ENCODE measurements around the gene STAT3.

The STAT3 gene

DNA sequence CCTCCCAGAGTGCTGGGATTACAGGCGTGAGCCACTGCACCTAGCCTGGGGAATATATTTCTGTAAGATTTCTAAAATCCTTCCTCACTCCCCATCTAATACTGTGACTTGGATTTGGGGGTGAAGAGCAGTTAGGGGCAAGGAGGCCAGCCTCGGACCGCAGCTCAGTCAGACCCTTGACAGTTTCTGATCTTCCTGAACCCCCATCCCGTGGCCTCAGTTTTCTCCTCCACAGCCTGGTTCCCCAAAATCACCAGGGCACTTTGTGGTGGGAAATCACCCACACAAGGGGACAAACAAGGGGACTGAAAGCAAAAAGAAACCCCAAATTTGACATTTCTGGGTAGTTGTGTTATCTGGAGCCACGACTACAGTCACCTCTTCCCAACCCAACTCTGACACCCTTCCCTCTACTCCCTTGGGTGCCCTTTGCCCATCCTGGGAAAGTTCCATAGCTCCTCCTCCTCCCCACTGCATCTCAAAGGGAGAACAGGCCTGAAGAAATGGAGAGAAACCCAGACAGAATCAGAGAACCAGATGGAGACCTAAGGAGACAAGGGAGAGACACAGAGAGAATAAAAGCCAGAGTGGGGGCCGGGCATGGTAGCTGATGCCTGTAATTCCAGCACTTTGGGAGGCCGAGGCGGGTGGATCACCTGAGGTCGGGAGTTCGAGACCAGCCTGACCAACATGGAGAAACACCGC, 102.7 kb downstream of the STAT3 start:
- FAIRE-seq: peak; percentile 31
- no peak for DNase-seq (ENCODE audit: insufficient read length, low spot score)

DNA sequence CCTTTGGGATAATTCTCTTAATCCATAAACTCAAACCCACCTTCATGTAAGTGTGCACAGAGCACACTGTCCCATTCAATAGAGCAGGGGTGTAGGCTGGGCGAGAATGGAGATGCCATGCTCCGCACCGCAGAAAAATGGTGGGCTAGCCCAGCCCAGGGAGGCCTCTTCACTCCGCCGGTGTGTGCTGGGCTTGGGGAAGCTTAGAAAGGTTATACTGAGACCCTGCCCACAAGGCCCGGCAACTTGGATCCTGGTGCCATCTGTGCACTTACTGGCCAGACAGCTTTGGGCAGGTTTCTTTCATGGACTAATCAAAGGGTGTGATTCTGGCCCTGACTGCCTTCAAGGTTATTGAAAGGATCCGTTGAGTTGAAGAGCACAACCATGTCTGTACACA, 103.7 kb downstream of the STAT3 start:
- no peak for DNase-seq (ENCODE audit: insufficient read length, low spot score)

DNA sequence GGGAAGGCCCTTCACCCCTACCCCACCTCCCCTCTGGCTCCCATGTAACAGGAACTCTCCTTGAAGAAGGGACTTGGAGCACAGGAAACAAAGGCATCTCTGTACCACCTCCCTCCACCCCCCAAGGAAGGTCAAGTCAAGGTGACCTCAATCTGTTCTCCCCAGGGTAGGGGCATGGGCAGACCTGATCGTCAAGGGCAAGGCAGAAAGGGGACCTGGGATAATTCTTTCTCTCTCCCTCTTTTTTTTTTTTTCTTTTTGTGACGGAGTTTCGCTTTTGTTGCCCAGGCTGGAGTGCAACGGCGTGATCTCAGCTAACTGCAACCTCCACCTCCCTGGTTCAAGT, 104.2 kb downstream of the STAT3 start:
- FAIRE-seq (no peak), DNase-seq (ENCODE audit: insufficient read length, low spot score) (no peak)

More for the DNA sequence above, 103.7 kb downstream of the STAT3 start:
- no peak for FAIRE-seq

DNA sequence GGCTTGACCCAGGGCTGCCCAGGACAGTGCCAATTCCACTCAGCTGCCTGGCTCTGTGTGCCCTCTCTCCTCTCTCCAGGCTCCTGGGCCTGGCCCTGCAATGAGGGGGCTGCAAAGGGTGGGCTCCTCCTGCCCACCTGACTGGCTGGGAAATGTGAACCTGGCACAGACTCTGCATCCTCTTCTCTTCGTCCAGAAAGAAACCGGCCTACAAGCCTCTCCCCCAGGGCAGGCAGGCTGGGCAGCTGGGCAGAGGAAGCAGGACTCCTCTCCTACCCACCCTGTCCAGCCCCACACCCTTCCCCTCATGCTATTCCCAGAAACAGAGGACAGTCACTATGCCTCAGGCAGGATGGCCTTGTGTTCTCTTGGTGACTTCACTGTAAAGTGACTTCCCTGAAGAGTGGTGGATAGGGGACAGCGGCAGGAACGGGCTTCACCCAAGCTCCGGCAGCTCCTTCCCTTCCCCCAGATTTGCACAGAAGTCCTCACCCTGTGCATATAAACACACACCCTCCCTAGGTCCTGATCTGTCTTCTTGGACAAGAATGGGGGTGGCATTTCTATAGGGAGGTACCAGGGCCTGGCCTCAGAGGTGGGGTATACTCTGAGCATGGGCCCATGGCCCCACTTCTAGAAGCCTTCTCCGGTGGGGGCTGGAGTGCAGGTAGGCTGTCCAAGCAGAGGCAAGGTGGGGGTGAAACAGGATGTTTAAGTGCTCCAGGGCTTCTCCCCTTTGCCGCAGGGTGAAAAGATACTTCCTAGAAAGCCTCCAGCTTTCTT, 104.8 kb downstream of the STAT3 start:
- FAIRE-seq (no peak), DNase-seq (ENCODE audit: insufficient read length, low spot score) (no peak)

DNA sequence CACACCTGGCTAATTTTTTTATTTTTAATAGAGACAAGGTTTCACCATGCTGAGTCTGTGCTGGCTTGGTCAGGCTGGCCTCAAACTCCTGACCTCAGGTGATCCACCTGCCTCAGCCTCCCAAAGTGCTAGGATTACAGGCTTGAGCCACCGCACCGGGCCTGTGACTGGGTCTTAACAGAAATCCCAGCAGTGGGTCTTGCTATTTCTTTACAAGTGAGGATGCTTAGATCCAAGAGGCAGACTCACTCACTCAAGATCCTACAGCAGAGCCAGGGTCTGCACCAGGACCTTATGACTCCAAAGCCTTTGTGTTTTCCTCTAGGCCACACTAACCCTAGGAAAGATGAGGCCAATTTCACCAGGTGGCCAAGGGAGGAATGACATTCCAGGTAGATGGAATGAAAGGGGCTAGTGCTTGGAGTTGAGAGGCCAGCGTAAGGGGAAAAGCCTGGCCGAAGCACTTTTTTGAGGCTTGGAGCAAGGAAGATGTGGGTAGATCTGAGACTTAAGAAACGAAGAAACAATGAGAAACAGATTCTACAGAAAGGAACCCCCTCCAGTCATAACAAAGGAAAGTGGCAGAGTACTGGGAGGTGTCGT, 105.7 kb downstream of the STAT3 start:
- DNase-seq (ENCODE audit: insufficient read length, low spot score): no peak
- FAIRE-seq: no peak

DNA sequence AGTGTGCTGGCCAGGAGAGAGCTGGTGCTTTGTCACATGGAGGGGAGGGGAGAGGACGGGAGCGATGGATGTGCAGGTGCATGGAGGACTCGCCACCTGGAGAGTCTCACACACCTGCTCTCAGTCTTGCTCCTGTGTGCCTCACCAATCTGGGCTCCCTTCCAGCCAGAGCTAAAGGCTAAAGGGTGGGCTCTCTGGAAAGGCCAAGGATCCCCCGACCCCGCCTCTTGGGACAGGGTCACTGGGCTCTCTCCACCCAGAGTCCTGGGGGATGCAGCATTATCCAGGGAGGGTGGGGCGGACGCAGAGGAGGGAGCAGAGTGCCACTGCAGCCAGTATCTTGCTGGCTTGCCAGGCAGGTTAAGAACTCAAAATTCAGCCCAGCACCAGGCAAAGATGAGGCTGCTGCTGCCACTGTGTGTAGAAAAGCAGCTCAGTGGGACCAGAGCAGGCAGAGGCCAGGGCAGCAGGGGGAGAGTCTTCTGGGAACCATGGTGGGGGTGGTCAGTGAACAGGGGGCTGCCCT, 106.6 kb downstream of the STAT3 start:
- FAIRE-seq (no peak), DNase-seq (ENCODE audit: insufficient read length, low spot score) (no peak)

DNA sequence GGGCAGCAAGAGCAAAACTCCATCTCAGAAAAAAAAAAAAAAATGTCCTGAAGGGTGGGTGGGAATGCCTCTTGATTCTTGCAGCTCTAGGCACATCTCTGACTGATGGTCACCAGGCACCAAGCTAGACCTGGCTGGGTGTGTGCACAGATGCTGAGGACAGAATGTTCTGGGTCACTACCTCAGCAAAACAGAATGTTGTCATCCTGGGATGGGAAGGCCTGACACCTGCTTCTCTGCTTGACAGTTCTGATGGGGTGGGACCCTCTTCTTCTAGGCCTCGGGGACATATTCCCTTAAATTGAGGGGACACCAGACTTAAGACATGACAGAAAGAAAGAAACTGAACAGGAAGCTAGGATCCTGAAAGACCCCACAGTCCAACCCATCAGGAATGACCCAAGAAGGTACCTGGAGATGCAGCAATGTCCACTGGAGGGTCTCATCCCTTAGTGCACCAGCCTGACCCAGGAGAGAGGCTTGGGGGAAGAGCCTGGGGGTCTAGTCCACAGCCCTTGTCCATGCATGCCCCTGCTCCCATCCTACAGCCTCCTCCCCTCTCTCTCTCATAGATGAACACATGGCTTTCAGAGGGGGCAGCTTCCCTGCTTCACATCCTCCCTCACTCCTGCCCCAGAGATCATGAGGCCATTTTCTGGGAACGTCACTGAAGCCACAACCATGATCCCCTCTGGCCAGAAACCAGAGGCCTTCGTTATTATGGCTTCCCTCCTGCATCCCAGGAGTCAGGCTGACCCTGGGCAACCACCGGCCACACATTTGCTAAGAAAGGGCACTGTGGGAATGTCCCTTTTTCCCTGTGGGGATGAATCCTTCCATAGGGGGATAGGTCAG, 108.2 kb downstream of the STAT3 start:
- no peak for FAIRE-seq
- no peak for DNase-seq (ENCODE audit: insufficient read length, low spot score)

DNA sequence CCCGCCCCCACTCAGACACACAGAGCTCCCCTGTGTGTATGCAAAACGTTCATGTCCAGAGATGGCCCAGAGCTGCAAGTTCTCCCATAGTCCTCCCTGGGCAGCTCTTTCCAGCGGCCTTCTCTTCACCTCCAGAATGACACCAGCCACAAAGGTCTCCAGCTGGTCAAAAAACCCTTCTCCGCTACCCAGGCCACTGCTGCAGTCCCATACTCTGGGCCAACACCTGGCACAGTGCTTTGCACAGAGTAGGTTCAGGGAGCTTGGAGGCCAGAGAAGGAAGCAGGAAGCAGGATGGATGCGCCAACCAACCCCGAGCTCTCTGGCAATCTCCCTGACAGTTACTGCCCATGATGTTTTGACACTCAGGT, 110.9 kb downstream of the STAT3 start:
- no peak for DNase-seq (ENCODE audit: insufficient read length, low spot score)

DNA sequence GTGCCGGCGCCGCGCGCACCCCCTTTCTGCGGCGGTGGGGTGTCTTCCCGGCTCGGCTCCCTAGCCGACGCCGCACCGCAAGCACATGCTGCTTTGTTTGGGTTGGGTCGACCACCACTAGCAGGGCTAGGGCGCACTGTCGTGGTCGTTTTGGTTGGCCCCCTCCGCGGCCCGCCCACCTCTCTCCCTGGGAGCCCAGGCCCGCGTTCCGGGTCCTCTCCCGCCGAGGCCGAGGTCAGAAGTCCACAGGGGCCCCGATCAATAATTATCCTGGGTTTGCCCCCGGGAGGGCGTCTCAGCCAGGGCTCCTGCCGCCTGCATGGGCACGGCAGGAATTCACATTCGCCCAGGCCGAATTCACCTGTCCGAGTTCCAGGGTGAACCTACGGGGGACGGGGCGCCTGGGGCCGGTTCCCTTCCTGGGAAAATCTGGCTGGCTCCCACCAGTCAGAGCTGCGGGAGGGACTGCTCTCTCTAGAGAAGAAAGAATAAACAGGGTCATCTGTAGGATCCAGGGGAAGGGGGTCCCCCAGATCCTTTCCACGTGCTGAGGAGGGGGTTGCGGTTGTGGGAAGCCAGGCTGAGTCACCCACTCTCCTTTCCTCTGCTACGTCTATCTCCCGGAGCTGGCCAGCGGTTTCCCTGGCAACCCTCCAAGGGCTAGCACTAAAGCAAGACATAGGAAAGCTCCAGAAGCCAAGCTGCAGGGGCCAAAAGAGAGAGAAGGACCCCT, 111.5 kb downstream of the STAT3 start:
- DNase-seq (ENCODE audit: insufficient read length, low spot score) (no peak), FAIRE-seq (no peak)

More for the DNA sequence above, 110.9 kb downstream of the STAT3 start:
- no peak for FAIRE-seq

DNA sequence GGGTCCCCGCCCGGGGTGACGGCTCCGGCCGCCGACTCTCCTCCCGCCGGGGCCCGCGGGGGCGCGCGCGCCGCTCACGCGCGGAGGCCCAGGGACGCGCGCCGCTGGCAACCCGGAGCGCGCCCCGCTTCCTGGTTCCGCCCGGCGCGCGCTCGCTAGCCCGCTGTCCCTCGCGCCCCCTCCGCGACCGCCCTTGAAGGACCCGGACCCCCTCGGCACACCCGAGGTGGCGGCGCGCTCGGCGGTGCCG, 112.0 kb downstream of the STAT3 start, which contains the start of gene STAT5B:
Gene STAT5B, minus strand, starts transcription at position 33 of the 250 bp plus-strand sequence. CDS start 44,264 bp downstream, outside the sequence.
- peak; percentile 93 for DNase-seq (ENCODE audit: insufficient read length, low spot score)
- FAIRE-seq: no peak

DNA sequence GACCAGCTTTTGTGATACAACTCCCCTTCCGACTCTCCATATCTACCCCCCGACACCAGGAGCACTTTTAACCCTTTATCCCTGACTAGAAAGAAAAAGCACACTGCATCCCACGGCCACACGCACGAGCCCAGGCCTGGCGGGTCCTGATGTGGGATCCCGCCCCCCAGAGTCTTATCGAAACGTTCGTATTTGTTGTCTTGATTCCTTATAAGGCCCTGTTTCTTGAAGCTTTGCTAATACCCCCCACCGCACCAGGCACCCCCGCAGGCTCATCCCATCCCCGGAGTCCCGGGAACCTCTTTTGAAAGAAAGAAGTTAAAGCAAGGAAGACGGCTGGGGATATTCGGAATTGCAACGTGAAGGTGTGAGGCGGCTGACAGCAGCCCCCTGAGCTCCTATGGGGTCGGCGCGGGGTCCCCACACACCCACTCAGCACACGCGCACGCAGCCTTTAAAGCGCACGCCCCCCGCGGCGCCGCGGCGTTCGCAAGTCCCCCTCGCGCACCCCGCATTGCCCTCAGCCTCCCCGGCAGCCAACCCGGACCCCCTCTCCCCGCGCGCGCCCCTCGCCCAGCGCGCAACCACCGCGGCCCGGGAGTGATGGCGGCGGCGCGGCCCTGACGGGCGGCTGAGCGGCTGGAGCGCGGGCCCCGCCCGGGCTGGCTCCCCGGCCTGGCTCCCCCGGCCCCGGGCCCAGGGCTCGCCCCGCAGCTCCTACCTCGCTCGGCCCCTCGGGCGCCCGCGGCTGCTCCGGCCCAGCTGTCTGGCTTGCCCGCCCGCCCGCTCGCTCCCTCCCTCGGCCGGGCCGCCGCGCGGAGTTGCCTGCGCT, 112.5 kb downstream of the STAT3 start:
- FAIRE-seq (peak; percentile 61), DNase-seq (ENCODE audit: insufficient read length, low spot score) (no peak)

DNA sequence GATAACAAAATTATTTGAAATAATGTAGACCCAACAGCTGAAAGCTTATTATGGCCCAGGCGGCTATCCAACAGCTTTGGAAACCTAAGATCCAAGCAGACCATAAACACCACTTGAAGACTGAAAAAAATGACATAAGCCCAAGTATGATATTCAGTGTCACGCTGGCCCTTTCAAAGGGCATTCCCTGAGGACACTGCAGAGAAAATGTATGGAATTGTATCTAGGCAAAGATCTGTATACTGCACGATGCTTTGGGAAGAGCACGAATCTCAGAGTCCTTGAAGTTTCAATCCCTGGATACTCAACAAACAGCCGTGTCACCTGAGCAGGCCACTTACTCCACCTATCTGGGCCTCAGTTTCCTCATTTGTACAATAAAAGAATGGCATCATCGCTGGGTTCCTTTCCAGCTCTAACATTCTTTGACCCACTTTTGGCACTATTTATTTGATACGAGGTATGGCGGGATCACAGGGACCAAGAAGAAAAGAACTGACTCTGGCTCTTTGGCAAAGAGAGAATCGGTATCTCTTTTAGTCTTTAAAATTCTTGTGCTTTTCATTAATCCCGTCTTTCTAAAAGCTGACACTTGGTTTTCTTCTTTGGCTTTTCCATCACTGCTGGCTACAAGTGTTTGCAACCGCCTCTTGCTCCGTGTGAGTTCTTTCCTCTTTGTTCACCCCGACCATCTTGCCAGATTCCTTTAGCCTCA, 113.3 kb downstream of the STAT3 start:
- no peak for DNase-seq (ENCODE audit: insufficient read length, low spot score)
- FAIRE-seq: no peak

DNA sequence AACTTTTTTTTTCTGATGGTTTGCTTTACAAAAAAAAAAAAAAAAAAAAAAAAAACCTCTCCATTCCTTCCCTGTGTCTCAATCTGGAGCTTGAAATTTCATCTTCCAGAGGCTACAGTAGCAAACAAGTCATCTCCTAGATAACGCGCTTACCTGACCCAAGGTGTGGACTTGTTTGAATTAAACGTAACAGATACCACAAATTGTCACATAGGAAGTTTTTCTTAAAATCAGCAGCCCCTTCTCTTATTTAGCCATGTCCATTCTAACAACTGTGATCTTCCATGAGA, 114.0 kb downstream of the STAT3 start:
- FAIRE-seq: no peak
- DNase-seq (ENCODE audit: insufficient read length, low spot score): no peak

DNA sequence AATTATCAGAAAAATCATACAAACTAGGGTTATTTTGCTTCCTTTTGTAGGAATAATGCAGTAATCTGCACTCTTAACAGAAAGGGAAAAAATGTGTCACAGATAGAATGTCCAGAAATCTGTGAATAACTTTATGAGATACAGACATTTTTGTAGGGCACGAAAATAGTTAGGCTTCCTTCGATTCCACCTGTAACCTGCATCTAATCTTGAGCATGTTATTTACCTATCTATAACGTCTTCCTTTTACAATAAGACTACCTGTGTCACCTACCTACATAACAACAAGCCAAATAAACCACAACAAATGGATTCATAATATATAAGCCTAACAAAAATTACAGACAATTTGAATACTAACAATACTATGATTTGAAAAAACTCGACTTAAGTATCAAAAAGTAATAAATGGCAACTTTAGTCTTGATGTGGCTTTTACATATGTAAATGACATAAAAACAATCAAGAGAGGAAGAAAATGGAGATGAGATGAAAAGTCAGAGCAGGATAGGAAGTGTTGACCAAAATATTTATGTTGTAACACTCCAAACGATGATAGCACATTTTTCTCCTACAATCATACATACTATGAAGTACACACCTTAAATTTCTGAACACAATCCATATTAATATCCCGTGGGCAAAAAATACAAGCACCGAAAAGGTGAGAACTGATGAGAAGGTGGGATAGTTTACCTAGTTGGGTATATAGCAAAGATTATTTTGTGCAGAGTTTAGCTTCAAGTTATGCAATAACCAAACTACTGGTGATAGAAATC, 114.6 kb downstream of the STAT3 start:
- DNase-seq (ENCODE audit: insufficient read length, low spot score) (no peak), FAIRE-seq (no peak)

DNA sequence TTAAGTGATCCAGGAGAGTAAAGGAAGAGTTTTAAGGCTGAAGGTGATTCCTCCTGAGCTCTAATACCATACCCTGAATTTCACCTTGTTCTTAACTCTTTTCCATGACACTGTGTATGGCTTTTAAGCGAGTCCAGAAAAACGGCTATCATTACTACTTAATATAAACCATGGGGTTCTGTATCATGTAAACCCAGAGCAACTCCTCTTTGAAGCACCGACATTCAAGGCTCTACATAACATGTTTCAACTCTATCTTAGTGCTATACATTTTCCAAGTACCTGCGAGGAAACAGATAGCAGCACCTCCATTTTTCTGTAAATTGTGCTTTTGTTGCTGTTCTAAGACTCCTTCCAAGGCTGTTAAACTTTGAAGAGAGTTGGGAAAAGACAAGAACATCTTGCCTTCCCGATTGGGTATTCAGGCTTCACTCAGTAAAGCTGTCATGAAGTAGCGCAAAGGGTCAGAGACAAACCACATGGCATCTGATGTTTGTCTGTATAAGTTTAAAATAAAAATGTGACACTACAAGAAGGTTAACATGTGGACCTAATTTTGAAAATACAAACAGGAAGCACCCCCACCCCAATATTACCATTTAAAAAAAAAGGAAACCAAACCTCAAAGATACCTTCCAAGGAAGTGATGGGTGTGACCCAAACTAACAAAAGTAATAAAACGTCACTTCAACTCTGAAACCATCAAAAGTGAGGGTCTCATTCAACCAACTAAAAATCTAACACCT, 115.9 kb downstream of the STAT3 start:
- DNase-seq (ENCODE audit: insufficient read length, low spot score) (no peak), FAIRE-seq (no peak)

DNA sequence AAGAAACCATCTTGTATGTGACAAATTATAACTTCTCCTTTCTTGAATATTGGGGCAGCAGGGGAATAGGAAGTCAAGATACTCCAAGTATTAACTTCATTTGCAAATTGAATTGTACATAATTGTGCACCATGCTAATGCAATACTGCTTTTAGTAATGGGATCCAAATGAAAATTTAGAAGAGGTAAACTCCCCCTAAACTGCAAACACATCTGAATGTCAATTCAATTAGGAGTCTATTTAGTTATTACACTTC, 116.5 kb downstream of the STAT3 start:
- DNase-seq (ENCODE audit: insufficient read length, low spot score): no peak
- no peak for FAIRE-seq

DNA sequence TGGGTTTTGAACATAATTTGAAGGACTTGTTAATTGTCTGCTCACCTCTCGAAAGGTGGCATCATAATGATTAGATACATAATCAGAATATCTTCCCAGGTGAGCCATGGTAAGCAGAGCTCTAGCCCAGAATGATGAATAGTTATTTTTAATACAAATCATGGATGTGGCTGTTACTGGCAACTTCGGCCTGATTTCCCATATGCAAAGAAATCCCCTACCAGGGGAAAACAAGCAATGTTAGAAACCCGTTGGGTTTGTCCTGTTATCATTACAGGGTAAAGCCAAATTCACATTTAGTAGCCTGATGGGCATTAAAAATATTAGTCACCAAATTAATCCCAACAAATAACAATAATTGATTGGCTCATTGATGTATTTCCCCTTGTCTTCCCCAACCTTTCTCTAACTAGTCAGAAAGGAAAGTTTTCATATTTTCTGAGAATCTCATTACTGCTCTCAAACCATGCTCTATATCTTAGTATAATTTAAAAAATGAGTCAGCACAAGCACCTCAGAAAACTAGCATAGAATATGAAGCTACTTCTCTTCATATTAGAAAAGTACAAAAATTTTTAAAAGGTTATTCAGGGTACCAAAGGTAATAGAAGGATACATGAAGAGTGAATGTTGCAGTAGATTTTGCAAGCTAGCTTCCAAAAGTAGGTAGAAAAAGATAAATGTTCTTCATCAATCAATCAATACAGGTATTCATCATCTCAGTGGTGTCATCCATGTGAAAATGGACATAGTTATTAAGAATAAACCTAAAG, 117.0 kb downstream of the STAT3 start:
- FAIRE-seq: no peak
- DNase-seq (ENCODE audit: insufficient read length, low spot score): no peak

All from GM19239 (cell line).